Prostate gland (tissue), 2 donors: ENCODE results near the gene TSSK6. TPM values are rescaled to one million over a fixed set of nuclear protein-coding genes. Genes with fewer than 3 reads are reported as not detected.

Experiments
- DNase-seq: peaks from one replicate; pipeline ENCODE4 v3.0.0-alpha.2; 2019; ENCODE audit warnings: low spot score
- H3K27ac ChIP-seq, 2 donors: fragments of 200-600 bp; sonication (generic); 2 replicates each; pipeline ENCODE4 v1.5.1; 2017 to 2019
- H3K27me3 ChIP-seq: fragments of 200-600 bp; sonication (generic); replicated peaks from 2 replicates; pipeline ENCODE4 v1.5.1; 2019; ENCODE audit not compliant: insufficient read depth
- H3K36me3 ChIP-seq, 2 donors: fragments of 200-600 bp; sonication (generic); 1 replicate in 1 of 2; 2 replicates in 1 of 2; pipeline versions ENCODE4 v1.5.1 to v1.8.1; 2017 to 2019
- H3K4me1 ChIP-seq: fragments of 200-600 bp; sonication (generic); replicated peaks from 2 replicates; pipeline ENCODE4 v1.5.1; 2019
- H3K4me3 ChIP-seq, 2 donors: fragments of 200-600 bp; sonication (generic); 2 replicates each; pipeline ENCODE4 v1.5.1; 2017 to 2019
- H3K9me3 ChIP-seq: fragments of 200-600 bp; sonication (generic); 2 replicates; pipeline ENCODE4 v1.5.1; 2017
- POLR2A ChIP-seq: fragments of 450-650 bp; IDR thresholded peaks from one replicate; pipeline ENCODE4 v1.6.1; 2016; ENCODE audit warnings: antibody characterized with exemption, mild to moderate bottlenecking
- POLR2AphosphoS5 ChIP-seq: sonication (generic); formaldehyde crosslinking; IDR thresholded peaks from one replicate; pipeline ENCODE4 v1.6.1; 2017; ENCODE audit warnings: antibody characterized with exemption
- WGBS: methylation state at CpG from one replicate; pipeline ENCODE4 v1.1.5; 2018; 5-methylcytosine and 5-hydroxymethylcytosine counted together
- intact Hi-C: fragments of 100-400 bp; cut with DNase I; formaldehyde crosslinking; loops from one replicate; pipeline ENCODE4 v1.14.2; 2022
- total RNA-seq, 2 donors: library from RNA; depleted of rRNA; stranded (reverse); fragments of >200 nt; gene quantifications; one replicate each; pipeline ENCODE4 v1.1.0, GENCODE V29; 2016
- TF ChIP-seq, protein P1 (sequence below), 4 experiments: fragments of 200-600 bp in 2 of 4; fragments of 450-650 bp in 2 of 4; sonication (generic) in 2 of 4; IDR thresholded peaks; 1 replicate in 3 of 4; 2 replicates in 1 of 4; pipeline ENCODE4 v1.5.1; 2016 to 2019; ENCODE audit warnings: antibody characterized with exemption in 4 of 4, mild to moderate bottlenecking in 2 of 4, moderate library complexity in 2 of 4

The TSSK6 gene
- total RNA-seq, 2 donors from 2014 or later = 7.3 to 22.3 TPM

DNA sequence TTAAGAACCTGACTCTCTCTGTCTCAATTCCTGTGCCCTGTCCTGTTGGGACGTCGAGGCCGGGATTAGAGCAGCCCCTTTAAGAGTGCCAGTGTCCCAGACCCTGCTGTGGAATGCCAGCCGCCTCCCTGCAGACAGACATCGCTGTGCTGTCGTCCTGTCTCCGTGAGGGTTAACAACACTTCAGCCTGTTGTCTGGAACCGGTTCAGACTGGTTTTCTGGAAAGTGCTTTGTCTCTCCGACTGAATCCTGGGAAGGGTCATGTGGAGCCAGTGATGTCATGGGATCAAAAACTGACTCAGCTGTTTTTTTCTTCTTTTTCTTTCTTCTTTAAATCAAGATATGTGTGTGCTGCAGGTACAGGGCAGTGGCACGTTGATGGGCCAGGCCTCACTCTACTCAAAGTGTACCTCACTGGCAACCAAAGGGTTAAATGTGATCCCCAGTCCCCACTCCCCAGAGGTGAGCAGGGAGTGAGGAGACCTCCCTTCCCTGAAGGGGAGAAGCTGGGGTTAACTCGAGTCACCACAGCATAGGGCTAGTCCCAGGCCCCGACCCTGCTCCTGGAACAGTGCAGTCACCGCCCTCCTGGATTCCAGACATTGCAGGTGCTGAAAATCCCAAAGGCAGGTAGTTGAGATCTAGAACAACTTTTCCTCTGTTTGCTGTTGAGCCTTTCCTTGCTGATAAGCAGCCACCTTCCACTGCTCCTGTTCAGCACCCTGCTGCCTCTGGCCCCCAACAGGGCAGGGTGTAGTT, 50.8 kb downstream of the TSSK6 start:
- Histone ChIP-seq H3K36me3 (peaks cover 0 to 14% of the 10 kb centered on the region in 2 donors), H3K27me3 (no peaks in the 10 kb centered on the region), H3K4me1 (peaks cover 10% of the 10 kb centered on the region), H3K4me3 (no peak overlapping the region), H3K9me3 (no peaks in the 10 kb centered on the region), H3K27ac (no peak overlapping the region)
- no peak for DNase-seq
- 36% methylated on average over 13 of the region's 13 CpGs for WGBS
- intact Hi-C loops = no loop called here
- TF ChIP-seq, protein P1, sequence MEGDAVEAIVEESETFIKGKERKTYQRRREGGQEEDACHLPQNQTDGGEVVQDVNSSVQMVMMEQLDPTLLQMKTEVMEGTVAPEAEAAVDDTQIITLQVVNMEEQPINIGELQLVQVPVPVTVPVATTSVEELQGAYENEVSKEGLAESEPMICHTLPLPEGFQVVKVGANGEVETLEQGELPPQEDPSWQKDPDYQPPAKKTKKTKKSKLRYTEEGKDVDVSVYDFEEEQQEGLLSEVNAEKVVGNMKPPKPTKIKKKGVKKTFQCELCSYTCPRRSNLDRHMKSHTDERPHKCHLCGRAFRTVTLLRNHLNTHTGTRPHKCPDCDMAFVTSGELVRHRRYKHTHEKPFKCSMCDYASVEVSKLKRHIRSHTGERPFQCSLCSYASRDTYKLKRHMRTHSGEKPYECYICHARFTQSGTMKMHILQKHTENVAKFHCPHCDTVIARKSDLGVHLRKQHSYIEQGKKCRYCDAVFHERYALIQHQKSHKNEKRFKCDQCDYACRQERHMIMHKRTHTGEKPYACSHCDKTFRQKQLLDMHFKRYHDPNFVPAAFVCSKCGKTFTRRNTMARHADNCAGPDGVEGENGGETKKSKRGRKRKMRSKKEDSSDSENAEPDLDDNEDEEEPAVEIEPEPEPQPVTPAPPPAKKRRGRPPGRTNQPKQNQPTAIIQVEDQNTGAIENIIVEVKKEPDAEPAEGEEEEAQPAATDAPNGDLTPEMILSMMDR (IDR thresholded peaks at IDR 0.05) = no peak
- TF ChIP-seq POLR2A = no peak
- TF ChIP-seq POLR2AphosphoS5 = peak; percentile 39

Other genes starting within 250 kb of the TSSK6 start
- gene TM6SF2, start 242.2 kb downstream of the TSSK6 start, total RNA-seq = 1 to 10 TPM in 1 of 2 donors, not detected in 1; 3.4 TPM
- 10 to 100 TPM; 51.1 to 53.5 TPM for gene SUGP1, start 195.0 kb downstream of the TSSK6 start, total RNA-seq
- 100 to 1,000 TPM in 1 of 2 donors, 10 to 100 TPM in 1; 52.5 to 106 TPM for gene MAU2, start 194.7 kb downstream of the TSSK6 start, total RNA-seq
- gene GATAD2A, start 109.9 kb downstream of the TSSK6 start, total RNA-seq = 100 to 1,000 TPM in 1 of 2 donors, 10 to 100 TPM in 1; 41.7 to 138 TPM
- 10 to 100 TPM; 46.0 to 57.4 TPM for gene NDUFA13, start 677 bp upstream of the TSSK6 start, total RNA-seq
- 10 to 100 TPM in 1 of 2 donors, 1 to 10 TPM in 1; 8.1 to 19.3 TPM for gene YJEFN3, start 13.4 kb upstream of the TSSK6 start, total RNA-seq
- gene CILP2, start 22.7 kb upstream of the TSSK6 start, total RNA-seq = 1 to 10 TPM in 1 of 2 donors, under 1 TPM in 1; 0.68 to 3.7 TPM
- 10 to 100 TPM in 1 of 2 donors, 1 to 10 TPM in 1; 2.6 to 10.6 TPM for gene PBX4, start 103.1 kb upstream of the TSSK6 start, total RNA-seq
- 100 to 1,000 TPM in 1 of 2 donors, 10 to 100 TPM in 1; 39.7 to 167 TPM for gene LPAR2, start 112.7 kb upstream of the TSSK6 start, total RNA-seq
- 10 to 100 TPM; 10.2 to 11.6 TPM for gene GMIP, start 128.1 kb upstream of the TSSK6 start, total RNA-seq
- gene ATP13A1, start 148.1 kb upstream of the TSSK6 start, total RNA-seq = 100 to 1,000 TPM; 227 to 315 TPM
- 1 to 10 TPM; 4.1 to 7.1 TPM for gene ZNF101, start 153.3 kb upstream of the TSSK6 start, total RNA-seq
- 1 to 10 TPM; 9.5 to 9.9 TPM for gene ZNF14, start 217.6 kb upstream of the TSSK6 start, total RNA-seq